Activated CD4-positive, alpha-beta T cell treated with anti-CD3 and anti-CD28 coated beads, Interleukin-2, amount 50 U/mL, for 48 hours (primary cell): ENCODE measurements around the gene NEK10.
"Not testable (repeated sequence)": the region's sequence is repeated elsewhere in the genome, so short reads cannot be mapped to it uniquely, and the experiment has no call there.

ENCODE experiments used
- DNase-seq, 2 experiments: peaks; one replicate each; pipeline ENCODE4 v3.0.0-alpha.2; 2020

Gene NEK10

GRCh38 chr3:27349832-27350231 is 19.4 kb downstream of the NEK10 start:
- DNase-seq, result no peak

DNA sequence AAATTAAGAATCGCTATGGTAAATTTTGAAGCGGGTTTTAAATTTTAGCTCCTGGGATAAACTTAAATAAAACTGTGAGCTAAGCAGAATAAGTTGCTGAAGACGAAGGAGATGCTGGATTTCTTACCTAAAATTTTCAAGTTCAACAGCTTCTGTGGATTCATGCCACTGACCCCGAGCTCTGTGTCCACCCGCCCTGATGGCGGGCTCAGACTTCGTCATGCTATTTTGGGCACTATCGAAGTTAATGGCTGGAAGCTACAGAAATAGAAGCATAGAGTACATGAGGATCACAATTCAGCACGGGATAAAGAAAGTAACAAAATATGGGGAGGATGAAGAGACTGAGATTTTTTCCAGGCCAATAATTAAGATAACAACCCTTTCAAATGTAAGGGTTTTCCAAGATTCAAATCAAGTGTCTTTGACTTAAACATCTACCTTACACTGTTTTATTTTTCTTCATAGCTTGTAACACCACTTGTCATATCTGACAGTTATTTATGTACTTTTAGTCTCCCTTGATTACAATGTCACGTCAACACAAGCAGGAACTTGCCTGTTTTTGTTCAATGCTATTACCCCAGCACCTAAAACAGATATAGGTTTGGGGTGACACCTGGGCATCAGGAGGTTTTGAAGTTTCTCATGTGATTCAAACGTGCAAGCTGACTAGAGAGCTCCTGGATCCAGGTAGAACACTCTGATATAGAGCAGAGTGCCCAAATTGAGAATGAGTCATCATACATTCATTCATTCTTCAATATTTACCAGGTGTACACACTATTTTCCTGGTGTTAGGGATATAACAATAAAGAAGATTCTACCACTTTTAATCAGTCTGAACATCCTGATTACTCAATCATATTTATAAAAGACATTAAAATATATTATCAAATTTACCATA is 23.0 kb downstream of the NEK10 start:
- DNase-seq, result no peak

DNA sequence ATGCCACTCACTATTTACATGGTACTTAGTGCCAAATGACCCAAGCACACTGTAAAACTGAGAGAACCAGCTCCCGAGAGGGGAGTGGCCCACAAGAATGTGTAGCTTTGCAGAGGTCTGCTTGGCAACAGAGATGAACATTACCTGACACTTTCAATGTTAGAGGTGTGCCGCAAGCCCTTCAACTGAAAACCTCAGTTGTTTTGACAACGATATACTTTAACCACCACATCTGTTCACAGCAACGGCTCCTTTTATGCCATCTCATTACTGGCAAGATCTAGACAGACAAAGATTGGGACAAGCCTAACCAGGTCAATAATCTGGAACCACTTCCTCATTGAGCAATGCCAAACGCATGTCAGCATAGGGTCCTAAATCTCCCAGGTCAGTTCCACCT is 23.7 kb downstream of the NEK10 start:
- DNase-seq, result no peak

GRCh38 chr3:27345045-27345444 is 24.1 kb downstream of the NEK10 start:
- DNase-seq, result no peak

- no peak for DNase-seq
Observed at GRCh38 chr3:27344192-27344591, 25.0 kb downstream of the NEK10 start.

- no peak for DNase-seq
Observed at GRCh38 chr3:27342267-27342666, 26.9 kb downstream of the NEK10 start.

- DNase-seq, result no peak
Observed at GRCh38 chr3:27340534-27340933, 28.6 kb downstream of the NEK10 start.

- DNase-seq, result no peak
Observed at GRCh38 chr3:27335571-27335970, 33.6 kb downstream of the NEK10 start.

DNA sequence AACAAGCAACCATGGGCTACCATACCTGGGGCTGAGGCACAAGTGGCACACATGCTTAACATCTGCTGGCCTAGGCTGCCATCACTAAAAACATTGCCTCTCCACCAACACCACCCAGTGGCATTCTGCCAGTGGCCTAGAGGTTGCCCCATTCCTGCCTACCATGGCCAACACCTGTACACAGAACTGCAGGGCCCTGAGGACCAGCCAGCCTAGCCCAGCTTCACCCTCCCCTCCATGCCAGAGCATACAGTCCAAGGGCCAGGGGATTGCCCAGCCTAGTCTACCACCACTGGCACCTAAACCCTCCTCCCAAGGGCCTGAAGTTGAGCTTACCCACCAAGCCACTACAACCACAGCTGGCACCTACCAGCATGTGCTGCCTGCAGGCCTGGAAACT is 35.3 kb downstream of the NEK10 start:
- DNase-seq, result no peak

- DNase-seq, result not testable (repeated sequence)
Observed at GRCh38 chr3:27328982-27329762, 40.0 kb downstream of the NEK10 start.

- no peak for DNase-seq
Observed at GRCh38 chr3:27326629-27327545, 42.3 kb downstream of the NEK10 start.

- no peak for DNase-seq
Observed at GRCh38 chr3:27326202-27326601, 43.0 kb downstream of the NEK10 start.

- no peak for DNase-seq
Observed at GRCh38 chr3:27325419-27325818, 43.8 kb downstream of the NEK10 start.

DNA sequence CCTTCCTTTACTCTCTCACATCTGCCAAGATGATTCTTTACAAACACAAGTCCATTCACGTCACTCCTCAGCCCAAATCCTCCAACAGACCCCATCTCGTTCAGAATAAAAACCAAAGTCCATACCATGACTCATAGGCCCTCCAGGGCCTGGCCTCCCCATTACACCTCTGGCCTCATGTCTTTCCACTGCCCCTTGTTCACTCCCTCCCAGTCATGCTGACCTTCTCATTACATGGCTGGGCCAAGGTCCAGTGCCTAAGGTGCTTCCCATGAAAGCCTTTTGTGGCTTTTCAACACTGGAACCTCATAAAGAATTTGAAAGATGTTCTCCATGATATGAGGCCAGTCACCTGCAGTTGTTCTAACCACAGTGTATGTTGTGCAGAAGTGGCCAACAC is 44.5 kb downstream of the NEK10 start:
- DNase-seq, result no peak

DNA sequence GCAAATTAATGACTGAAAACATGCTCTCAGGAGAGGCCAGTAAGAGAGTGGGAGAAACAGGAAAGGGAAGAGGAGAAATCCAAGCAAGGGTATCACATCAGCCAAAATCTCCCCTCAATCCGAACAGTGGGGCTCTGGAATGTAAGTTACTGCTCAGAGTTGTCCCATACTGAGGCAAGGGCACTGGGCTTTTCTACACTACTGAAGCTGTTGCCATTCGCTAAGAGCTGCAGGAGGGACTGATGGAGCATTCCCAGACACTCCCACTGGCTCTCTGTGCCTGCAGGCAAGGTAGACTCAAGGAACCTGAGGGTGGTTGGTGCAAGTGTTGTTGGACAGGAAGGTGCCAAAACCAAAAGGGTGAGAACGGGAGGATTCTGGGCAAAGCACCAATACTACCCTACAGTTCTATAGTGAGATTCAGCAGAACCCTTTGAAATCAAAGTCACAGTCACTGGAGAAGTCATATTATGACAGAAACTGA is 46.1 kb downstream of the NEK10 start:
- DNase-seq, result no peak

DNA sequence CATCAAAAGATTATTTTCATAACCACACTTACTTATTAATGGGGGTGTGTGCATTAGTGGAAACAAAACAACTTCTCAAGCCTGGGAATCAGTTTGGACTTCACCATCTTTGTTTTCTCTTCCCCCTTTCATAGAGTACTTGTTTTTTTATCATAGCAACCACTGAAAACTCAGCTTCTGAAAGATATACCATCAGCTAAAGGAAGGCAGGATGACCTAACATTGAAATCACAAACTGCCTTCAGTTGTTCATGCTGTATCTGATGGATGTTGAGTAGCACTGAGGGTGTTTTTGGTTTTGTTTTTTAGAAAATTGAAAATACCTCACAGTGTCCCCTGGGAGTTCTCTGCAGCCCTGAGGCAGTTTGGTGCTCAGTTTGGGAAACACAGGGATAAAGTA is 46.5 kb downstream of the NEK10 start:
- no peak for DNase-seq

DNA sequence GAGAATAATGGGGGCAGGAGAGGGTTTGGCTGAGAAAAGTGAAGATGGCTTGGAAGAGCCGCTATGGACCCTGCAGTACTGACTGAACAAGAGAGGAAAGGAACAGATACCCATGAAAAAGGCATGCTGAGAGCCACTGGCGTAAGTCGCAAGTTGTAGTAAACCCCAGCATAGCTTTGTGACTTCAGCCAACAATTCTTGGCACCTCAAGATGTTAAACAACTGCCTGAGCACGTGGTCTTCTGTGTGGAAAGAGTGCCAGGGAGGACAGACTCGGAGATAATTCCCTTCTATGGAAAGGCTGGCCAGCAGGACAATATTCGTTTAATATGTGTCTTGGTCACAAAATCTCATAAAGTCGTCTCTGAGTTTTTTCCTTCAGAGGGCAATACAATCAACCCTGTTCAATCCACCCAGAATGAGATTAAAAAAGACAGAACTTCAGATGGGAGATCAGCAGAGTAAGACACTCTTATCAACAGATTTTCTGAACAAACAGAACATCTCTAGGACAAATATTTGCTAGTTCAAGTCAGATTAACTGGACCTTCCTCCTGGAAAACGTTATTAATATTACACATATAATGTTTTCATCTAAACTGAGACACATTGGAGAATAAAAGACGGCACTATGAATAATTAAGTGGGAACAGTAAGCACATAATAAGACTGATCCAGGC is 49.2 kb downstream of the NEK10 start:
- DNase-seq, result no peak

DNA sequence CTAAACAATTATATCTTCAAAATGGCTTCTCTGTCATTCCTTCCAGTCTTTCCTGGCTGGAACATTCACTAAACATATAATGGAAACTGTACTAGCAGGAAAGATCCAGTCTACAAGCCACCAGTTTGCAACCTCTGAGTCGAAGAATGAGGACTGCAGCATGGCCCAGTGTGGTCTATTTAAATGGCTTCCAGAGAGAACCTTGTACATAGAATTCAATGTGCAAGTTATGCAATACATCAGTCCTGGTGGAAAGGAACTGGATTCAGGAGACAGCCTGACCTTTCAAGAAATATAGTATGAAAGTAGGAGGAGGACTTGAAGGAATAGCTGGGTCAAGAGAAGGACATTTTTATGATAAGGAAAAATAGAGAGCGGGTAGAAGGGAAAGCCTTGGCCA is 49.9 kb downstream of the NEK10 start:
- no peak for DNase-seq

GRCh38 chr3:27317096-27317495 is 52.1 kb downstream of the NEK10 start:
- no peak for DNase-seq

- no peak for DNase-seq
Observed at GRCh38 chr3:27315003-27315402, 54.2 kb downstream of the NEK10 start.

DNA sequence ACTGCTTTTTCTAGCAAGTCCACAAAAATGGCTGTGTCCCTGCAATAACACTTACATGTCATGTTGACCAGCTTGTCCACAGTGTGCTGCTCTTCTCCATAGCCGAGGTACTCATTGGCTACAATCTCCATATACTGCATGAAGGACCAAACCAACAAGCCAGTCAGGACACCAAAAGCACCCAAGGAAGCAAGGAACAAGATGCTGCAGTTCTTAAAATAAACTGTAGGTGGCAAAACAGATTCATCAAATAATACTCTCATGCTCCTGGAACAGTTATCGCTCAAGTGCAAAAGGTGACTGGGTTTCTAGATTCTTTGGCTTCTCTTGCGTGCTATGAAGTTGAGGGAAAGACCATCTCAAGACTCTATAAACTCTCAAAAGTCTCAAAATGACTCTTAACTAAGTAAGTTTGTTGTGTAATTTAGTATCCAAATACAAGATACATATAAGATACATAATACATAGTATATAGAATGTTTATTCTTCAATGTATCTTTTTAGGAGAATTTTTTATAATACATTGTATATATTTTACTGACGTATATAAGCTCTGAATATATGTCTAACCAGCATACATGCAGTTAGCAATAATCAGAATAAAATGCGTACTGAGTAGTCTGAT is 57.0 kb downstream of the NEK10 start:
- no peak for DNase-seq

GRCh38 chr3:27311400-27311799 is 57.8 kb downstream of the NEK10 start:
- no peak for DNase-seq
